GM15510 (cell line): ENCODE results near the gene IER5.

ENCODE experiments used
- POLR2A ChIP-seq: IDR thresholded peaks from 3 replicates; pipeline ENCODE4 v1.6.1; 2011; ENCODE audit warnings: borderline replicate concordance; ENCODE audit not compliant: insufficient read length; ENCODE audit errors: extremely low read depth

IER5 gene

DNA sequence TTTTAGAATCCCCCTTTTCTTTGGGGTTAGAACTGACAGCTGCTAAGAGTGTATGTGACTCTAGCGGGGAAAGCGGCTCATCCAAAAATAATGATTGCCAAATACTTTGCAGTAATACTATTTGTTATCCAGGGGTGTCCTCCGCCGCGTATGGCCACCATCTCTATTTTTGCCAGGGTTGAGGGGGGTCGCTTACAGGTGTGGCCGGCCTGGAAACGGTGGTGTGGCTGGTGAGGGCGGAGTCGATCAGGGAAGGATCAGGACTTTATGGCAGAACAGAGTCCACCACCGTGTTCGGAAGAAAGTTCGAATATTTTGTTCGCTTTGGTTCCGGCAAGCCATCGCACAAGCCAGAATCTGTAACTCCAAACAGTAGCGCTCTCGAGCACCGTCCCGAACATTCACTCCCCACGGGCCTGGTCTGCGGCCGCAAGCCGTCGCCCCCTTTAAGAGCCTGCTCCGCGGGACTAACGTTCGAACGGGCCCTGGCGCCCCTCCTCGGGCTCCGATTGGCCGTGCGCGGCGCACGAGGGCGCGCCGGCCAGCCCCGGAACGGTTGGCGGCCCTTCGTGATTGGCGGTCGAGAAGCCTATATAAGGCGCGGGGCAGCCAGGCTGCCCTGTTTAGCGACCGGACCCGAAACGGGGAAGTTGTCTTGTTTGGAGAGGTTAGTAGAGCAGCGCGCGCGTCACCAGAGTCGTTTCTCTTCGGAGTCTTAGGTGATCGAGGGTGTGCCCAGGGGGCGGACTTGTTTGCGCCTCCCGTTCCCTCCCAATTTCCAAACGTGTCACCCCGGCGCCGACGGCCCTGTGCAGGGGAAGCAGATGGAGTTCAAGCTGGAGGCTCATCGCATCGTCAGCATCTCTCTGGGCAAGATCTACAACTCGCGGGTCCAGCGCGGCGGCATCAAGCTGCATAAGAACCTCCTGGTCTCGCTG lies at the start of gene IER5:
TSS of gene IER5 (plus strand) at position 622 of the 938 bp plus-strand sequence. CDS start at position 825, 203 bp downstream.
- peak; percentile 100 for TF ChIP-seq POLR2A

GRCh38 chr1:181040284-181040865 lies 48.1 kb upstream of the IER5 start:
- TF ChIP-seq POLR2A = no peak

- TF ChIP-seq POLR2A = no peak
Measured at GRCh38 chr1:181043025-181043888, 45.2 kb upstream of the IER5 start.

GRCh38 chr1:181044449-181044966 lies 44.0 kb upstream of the IER5 start:
- TF ChIP-seq POLR2A = no peak

DNA sequence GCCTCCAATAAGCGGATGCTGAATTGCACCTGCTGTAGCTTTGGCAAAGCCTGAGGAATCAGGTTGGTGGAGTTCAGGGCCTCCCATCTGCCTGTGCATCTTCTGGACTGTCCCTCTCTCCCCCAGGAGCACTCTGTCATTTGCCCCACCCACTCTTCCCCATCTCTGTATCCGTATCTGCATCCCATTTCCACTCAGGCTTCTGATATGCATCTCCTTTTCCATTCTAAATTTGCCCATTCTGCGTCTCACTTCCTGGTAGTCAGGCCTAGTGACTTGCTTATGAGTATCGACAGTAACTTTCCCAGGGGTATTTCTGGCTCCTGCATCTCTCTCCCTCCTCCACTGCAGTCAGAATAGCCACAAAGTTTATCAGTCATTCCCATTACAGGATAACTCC lies 39.1 kb upstream of the IER5 start:
- no peak for TF ChIP-seq POLR2A

DNA sequence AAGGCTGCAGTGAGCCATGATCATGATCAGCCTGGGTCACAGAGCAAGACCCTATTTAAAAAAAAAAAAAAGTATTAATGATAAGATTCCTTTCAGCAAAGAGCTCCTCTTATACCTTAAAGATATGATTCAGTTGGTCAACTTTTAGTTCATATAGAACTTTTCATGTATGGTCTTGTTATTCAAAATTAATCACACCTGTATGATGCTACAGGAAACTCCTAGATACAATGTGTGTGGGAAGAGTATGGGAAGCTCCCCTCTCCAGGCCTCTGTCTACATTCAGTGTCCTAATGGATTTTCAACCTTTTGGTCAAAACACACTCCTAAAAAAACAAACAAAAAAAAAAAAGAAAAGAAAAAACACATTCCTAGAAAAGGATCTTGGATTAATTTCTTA lies 37.6 kb upstream of the IER5 start:
- TF ChIP-seq POLR2A = no peak

DNA sequence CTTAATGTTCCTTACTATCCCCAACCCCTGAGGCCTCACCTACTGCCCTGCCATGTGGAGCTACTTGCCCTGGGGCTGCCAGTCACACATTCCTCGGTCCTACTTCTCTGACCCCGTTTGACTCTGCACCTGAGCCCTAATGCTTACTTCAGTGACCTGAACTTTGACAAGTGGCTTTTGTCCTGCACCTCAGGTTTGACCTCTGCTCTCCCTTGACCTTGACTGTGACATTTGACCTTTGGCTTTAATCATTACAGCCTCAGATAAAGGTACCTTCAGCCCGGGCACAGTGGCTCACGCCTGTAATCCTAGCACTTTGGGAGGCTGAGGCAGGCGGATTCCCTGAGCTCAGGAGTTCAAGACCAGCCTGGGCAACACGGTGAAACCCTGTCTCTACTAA lies 31.9 kb upstream of the IER5 start:
- no peak for TF ChIP-seq POLR2A

- no peak for TF ChIP-seq POLR2A
Measured at GRCh38 chr1:181057079-181057478, 31.4 kb upstream of the IER5 start.

GRCh38 chr1:181059435-181059834 lies 29.1 kb upstream of the IER5 start:
- no peak for TF ChIP-seq POLR2A

- TF ChIP-seq POLR2A = no peak
Measured at GRCh38 chr1:181060066-181060465, 28.4 kb upstream of the IER5 start.

DNA sequence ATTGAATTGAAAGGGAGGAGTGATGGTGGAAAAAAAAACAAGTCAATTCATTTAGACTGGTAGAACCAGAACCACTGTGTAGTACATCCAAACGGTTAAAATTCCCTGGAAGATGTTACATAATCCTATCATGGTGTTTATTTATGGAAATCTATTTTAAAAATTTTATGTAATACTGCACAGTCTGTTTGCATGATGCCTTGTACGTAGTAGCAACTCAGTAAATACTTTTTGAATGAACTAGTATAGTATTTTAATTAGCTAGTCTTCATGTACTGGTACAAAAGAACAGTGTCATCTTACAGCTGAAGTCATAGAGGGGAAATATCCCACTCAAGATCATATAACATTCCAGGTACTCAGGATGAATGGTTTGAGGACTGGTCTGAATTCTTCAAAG lies 27.0 kb upstream of the IER5 start:
- no peak for TF ChIP-seq POLR2A

DNA sequence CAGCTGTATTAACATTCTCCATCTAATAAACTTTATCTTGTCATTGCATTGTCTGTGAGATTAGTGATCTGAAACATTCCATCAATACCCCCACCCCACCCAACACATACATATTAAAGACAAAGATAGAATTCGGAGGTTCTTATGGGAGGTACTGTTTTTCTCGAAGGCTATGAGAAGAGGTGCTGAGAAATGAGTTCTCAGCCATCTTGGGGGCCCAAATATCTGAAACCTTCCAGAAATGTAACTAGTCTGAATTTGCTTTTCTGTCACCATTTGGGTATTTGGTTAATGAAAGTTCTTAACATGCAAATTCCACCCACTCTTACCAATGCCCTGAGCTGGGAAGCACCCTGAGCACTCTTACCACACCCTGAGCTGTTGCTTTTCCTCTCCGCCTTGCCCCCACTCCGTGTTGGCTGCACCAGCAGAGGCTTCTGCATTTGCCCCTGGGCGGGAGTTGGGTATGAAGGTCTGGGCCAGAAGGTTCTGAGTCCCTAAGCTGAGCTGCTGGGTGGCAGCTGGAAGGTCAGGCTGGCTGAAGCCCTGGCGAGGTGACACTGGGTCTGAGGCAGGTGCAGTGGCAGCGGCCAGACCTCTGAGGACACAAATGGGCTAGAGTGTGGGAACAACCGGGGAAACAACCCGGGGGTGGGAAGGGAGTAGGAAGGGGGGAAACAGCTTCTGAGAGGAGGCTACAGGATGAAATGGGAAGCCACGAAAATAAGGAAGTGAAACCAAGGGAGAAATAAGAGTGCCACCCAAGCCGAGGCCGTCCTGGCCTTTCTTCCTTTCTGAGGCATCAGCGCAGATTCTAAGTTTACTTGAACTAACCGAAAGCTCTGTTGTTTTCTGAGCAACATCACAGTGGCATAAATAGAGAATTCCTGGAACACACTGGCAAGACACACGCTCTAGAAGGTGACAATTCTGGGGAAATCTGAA lies 26.3 kb upstream of the IER5 start:
- TF ChIP-seq POLR2A = peak; percentile 38

GRCh38 chr1:181062836-181063428 lies 25.6 kb upstream of the IER5 start:
- TF ChIP-seq POLR2A = no peak
